HG03442 (cell line): ENCODE results near the gene RBKS.

ENCODE experiments used
- ATAC-seq: cut with Tn5 transposase; IDR thresholded peaks from one replicate; pipeline ENCODE4 v1.9.1; 2021; ENCODE audit warnings: mild to moderate bottlenecking, moderate library complexity; ENCODE audit not compliant: unreplicated experiment

The RBKS gene

DNA sequence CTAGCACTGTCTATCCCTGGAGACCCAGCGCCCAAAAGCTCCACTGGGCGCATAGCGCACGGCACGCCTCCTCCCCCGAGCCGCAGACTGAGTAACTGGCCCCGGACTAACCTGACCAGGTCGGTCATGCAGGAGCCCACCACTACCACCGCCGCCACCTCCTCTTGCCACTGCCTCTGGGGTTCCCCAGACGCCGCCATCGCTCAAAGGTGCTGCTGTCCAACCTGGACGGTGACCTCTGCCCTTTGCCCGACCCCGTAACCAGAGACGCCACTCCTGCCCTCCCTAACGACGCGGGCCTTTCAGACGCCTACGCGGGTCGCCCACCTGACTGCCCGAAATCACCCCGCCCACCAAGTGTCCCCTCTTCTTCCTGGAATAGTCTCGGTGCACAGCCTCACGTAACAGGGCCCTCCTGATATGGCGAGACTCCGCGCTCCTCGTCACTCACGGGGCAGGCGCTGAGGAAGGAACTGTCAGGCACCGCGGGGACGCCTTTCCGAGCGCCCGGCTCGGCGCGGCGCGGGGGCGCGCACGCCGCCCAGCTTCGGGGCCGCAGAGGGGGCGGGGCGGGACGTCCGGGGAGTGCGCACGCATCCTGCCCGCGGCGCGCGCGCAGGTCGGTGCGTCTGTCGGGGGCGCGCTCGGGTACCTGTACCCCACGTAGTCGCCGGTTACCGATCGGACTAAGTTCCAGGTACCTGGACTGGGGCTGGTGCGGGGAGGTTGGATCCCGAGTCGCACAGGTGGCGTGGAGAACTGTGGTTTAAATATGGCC lies at the start of gene RBKS, which contains the start of gene BABAM2:
RBKS (minus strand) TSS at position 242 of the 778 bp plus-strand sequence; CDS start at position 200, 42 bp downstream.
BABAM2 (plus strand) TSS at position 584 of the 778 bp plus-strand sequence. CDS start 3,828 bp downstream, outside the sequence.
- ATAC-seq, result peak; percentile 69

- ATAC-seq, result no peak
These were observed 44.8 kb upstream of the RBKS start for GRCh38 chr2:27935026-27935425.

DNA sequence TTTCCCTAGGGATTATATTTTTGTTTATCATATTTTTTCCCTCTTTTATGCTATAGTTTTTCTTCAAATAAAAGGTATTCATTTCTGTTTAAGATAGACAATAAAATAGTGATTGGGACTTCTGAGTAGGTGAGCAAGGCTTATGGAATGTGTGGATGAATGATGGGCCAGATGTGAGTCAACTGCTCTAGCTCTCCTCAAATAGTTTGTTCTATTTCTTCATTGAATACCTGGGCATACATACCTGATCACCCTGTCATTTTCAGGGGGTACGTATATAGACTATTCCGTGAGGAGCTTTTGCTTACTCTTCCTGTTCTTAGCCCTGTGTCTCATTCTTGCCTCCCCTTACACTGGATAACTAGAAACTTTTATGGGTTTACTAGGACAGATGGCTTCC lies 42.2 kb upstream of the RBKS start:
- no peak for ATAC-seq

- no peak for ATAC-seq
These were observed 41.3 kb upstream of the RBKS start for GRCh38 chr2:27931361-27931950.

GRCh38 chr2:27929916-27930486 lies 39.8 kb upstream of the RBKS start:
- no peak for ATAC-seq

GRCh38 chr2:27925766-27926472 lies 35.7 kb upstream of the RBKS start:
- no peak for ATAC-seq

DNA sequence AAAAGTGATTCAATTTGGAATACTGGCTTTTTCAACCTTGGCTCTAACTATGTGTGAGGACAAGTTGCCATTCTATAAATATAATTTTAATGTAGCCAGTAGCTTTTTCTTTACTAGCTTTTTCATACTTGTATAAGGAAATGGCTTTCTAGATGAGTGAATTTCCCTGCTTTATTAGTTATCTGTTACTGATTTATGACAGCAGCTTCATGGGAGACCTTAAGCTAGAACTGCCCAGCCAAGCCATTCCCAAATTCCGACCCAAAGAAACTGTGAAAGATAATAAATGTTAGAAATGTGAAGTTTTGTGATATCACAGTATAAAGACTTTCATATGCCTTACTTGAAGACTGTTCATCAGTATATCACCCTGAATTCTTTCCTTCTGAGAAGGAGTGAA lies 32.7 kb upstream of the RBKS start:
- ATAC-seq, result no peak

DNA sequence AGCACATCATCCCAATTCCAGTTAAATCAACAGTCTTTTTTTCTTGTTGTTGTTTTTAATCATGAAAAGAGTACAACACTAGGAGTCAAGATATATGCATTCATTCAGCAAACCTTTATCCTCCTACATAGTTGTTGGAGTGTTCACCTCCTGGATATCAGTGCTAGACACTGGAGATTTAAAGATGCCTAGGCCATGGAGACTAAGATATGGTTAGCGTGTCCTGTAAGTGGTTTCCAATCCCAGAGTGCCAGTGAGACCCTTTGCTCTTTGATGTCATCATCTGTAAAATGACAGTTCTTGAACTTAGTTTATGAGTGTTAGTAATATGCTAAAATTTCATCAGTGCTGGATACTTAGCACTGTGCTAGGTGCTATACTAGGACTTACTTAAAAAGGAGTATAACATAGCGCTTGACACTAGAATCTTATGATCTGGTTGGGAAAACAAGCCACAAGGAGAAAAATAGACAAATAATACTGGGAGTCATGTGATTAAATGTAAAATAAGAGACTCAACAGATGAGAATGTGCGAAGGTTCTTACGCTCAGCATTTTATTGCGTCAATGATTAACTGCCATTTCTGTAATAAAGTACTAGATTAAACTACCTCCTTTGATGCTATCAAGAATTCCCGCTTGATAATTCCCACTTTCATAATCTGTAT lies 31.8 kb upstream of the RBKS start:
- no peak for ATAC-seq

- no peak for ATAC-seq
These were observed 31.2 kb upstream of the RBKS start for GRCh38 chr2:27921424-27921823.

DNA sequence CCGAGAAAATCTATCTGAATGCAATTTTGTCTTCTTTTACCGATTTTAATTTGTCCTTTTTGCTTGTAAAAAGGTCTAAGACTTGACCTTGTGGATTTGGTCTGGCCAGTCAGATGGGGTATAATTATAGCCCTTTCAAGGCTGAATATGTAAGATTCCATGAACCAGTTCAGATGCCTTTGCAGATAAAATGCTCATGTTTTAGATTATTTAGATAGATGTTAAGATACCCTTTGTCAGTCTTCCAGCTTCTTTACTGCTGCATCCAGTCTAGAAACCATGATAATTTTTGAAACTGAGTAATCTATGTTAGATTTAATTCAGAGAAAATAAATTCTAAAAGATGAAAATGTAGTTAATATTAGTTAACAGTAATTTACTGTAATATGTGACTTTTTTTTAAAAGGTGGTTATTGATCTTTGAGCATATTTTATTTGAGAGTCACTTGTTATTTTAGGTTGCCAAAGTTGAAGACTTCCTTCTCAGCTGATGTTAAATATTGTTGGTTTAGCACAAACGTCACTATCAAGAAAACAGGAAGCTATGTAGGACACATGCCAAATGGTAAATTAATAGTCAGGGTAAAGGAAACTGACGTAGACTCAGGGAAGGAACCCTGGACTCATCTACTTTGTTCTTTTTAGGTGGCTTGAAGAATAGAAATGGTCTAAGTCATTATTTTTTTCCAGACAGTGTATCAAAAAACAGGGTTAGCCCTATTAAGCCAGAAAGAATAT lies 30.1 kb upstream of the RBKS start:
- ATAC-seq, result no peak

- no peak for ATAC-seq
These were observed 26.3 kb upstream of the RBKS start for GRCh38 chr2:27916293-27916995.

DNA sequence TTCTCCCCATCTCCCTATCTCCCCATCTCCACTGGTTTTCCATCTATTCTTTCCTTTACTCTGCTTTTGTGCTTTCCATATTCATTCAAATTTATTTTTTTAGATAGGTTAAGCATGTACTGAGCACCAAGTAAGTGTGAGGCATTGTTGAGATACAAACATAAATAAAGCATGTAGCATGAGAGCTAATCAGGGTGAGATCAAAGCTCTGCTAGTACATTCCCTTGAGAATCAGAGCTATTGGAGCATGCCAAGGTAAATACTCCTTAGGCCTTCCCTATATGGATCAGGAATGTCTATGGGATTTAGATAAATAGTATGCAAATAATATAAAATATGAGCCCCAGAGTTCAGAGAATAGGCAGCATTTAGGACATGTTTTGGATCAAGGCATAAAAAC lies 25.7 kb upstream of the RBKS start:
- no peak for ATAC-seq

- ATAC-seq, result no peak
These were observed 25.0 kb upstream of the RBKS start for GRCh38 chr2:27915191-27915590.

DNA sequence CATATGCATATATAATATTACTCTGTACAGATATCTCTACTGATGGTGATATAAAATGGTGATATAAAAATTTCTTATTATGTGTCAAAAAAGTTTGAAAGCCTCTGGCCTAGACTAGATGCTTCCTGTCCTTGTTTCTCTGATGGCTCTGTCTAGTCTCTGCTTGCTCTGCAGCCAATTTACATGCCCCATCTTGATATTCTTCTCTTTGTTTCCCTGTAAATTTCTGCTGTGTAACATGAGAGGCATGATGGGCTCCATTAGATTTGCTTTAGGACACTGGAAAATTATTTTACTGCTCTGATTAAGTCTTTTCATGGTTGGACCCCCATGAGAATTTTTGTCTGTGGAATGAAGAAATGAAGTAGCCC lies 24.6 kb upstream of the RBKS start:
- no peak for ATAC-seq

DNA sequence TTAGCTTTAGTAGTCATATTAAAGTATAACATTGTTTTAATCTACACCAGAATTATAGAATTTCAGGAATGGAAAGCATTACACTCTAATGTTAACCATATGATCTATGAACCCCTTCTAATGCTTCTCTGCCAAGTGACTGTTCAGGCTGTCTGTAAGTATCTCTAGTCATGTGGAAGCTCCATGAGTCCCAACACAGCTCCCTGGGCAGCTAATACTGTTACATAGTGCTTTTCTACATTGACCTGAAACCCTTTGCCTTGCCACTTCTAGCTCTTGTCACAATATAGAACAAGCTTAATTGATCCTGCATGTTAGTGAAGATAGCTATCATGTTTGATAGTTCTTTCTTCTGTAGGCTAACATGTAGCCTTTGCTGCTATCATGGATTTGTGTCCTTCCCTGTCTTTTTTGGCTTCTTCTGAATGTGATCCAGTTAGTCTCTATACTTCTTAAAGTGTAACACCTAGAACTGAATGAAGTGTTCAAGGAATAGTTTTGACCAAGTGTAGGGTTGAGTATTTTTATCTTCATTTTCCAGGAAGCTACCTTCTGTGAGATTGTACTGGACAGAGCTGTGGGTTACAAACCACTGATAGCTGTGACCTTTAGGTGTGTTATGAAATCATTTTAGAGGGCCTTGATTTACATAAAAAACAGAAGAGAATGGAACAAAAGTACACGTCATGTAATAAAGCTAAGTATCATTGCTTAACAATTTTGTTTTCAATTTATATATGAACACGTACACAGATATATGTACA lies 24.0 kb upstream of the RBKS start:
- ATAC-seq, result no peak

DNA sequence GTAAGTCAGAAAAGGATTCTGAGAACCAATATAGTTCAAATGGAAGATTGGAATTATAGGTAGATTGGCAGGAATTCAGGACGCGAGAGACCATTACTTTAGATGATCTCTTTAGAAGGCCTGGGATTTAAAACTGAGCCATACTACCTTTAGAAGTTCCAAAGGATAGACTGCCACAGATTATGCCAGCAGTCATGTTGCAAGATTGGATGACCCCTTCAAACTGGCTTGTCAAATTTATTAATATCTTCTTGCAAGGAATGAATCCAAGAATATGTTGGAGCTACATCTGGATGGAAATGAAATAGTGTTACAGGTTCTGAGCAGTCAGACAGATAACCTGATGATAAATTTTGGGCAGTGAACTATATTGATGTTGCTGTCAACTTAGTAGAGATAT lies 22.3 kb upstream of the RBKS start:
- no peak for ATAC-seq

DNA sequence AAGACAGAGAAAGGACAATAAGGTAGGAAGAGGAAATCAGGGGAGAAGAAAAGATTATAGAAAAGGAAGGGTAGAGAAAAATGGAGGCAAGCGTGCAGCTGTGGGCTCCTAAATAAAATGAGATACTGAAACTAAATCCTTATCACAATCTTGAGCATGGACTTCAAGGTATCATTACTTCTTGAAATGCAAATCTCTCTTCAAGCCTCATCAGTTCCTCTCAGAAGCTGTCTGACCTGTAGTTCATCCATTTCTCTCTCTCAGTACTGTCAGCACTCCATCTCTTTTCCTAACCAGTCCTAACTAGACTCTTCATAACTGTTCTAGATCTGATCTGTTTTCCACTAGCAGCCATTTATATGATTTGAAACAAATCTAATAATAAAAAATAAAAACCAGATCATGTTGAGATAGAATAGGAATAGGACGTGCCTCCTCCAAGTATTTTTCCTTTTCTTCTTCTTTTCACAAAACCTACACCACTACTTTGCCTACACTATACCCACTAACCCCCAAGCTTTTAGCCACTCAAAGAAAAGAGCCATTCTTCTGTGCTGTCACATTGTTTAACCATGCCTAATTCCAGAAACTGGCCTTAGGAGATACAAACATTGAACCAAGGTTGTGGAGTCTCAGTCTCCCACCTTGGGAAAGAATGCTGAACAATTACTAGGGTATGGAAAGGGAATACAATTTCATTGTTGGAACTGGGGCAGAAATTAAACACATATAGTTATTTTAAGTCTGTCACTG lies 21.4 kb upstream of the RBKS start:
- ATAC-seq, result no peak

GRCh38 chr2:27909901-27910300 lies 19.7 kb upstream of the RBKS start:
- ATAC-seq, result no peak
